ENCODE results near the gene GPBP1L1. TPM values are rescaled to one million over a fixed set of nuclear protein-coding genes. Genes with fewer than 3 reads are reported as not detected.
"Not testable (repeated sequence)": the region's sequence is repeated elsewhere in the genome, so short reads cannot be mapped to it uniquely, and the experiment has no call there.

Gene GPBP1L1
- total and polyA plus RNA-seq, 2 experiments from 2014 or later = 67.9 to 95.8 TPM

- Histone ChIP-seq H3K27me3 (no peaks in the 10 kb centered on the region), H3K4me2 (peak overlapping the region; percentile 24), H2AFZ (no peak overlapping the region), H3K36me3 (replicated peaks; ENCODE audit: insufficient read depth, low read depth) (no peaks in the 10 kb centered on the region), H3K9me3 (ENCODE audit: low read depth) (no peaks in the 10 kb centered on the region), H3K4me1 (ENCODE audit: insufficient read depth) (peaks cover 53% of the 10 kb centered on the region), H3K79me2 (peaks cover 100% of the 10 kb centered on the region), H4K20me1 (ENCODE audit: insufficient read depth, poor library complexity, severe bottlenecking) (peaks cover 99% of the 10 kb centered on the region), H3K9me2 (replicated peaks; ENCODE audit: insufficient read depth) (no peaks in the 10 kb centered on the region), H3K4me3 (no peak overlapping the region), H3K27ac (no peak overlapping the region)
- 72% methylated on average over 3 of the region's 3 CpGs for WGBS (ENCODE audit: low lambda C conversion rate, missing lambda C conversion rate)
- TF ChIP-seq EZH2phosphoT487 (IDR thresholded peaks at IDR 0.05; ENCODE audit: low read depth, severe bottlenecking, unreplicated experiment) (no peak), CTCF (IDR thresholded peaks at IDR 0.05; ENCODE audit: poor library complexity) (no peak), EZH2 (IDR thresholded peaks at IDR 0.05; ENCODE audit: borderline replicate concordance) (no peak)
- DNase-seq (ENCODE audit: low spot score) = no peak
Measured at GRCh38 chr1:45677751-45678245, 8.5 kb downstream of the GPBP1L1 start.

- Histone ChIP-seq H3K79me2 (peaks cover 100% of the 10 kb centered on the region), H3K4me1 (ENCODE audit: insufficient read depth) (peaks cover 42% of the 10 kb centered on the region), H4K20me1 (ENCODE audit: insufficient read depth, poor library complexity, severe bottlenecking) (peaks cover 100% of the 10 kb centered on the region)
- 99% methylated on average over 7 of the region's 7 CpGs for WGBS (ENCODE audit: low lambda C conversion rate, missing lambda C conversion rate)
- not testable (repeated sequence) for H3K9me3 ChIP-seq (ENCODE audit: low read depth); H3K36me3 ChIP-seq (replicated peaks; ENCODE audit: insufficient read depth, low read depth); H3K4me3 ChIP-seq; H2AFZ ChIP-seq; H3K27ac ChIP-seq; H3K4me2 ChIP-seq; H3K9me2 ChIP-seq (replicated peaks; ENCODE audit: insufficient read depth); DNase-seq (ENCODE audit: low spot score); H3K27me3 ChIP-seq
Measured at GRCh38 chr1:45676553-45676952, 9.8 kb downstream of the GPBP1L1 start.

- Histone ChIP-seq H2AFZ (no peak overlapping the region), H3K79me2 (peaks cover 100% of the 10 kb centered on the region), H4K20me1 (ENCODE audit: insufficient read depth, poor library complexity, severe bottlenecking) (peaks cover 97% of the 10 kb centered on the region), H3K9me2 (replicated peaks; ENCODE audit: insufficient read depth) (no peaks in the 10 kb centered on the region), H3K4me1 (ENCODE audit: insufficient read depth) (peaks cover 33% of the 10 kb centered on the region), H3K27ac (no peak overlapping the region), H3K27me3 (no peaks in the 10 kb centered on the region), H3K9me3 (ENCODE audit: low read depth) (no peaks in the 10 kb centered on the region), H3K36me3 (replicated peaks; ENCODE audit: insufficient read depth, low read depth) (no peaks in the 10 kb centered on the region), H3K4me3 (no peak overlapping the region), H3K4me2 (no peak overlapping the region)
- no peak for DNase-seq (ENCODE audit: low spot score)
- TF ChIP-seq CTCF (IDR thresholded peaks at IDR 0.05; ENCODE audit: poor library complexity) (no peak), EZH2 (IDR thresholded peaks at IDR 0.05; ENCODE audit: borderline replicate concordance) (no peak), EZH2phosphoT487 (IDR thresholded peaks at IDR 0.05; ENCODE audit: low read depth, severe bottlenecking, unreplicated experiment) (no peak)
- WGBS (ENCODE audit: low lambda C conversion rate, missing lambda C conversion rate) = 92% methylated on average over 5 of the region's 5 CpGs
Measured at GRCh38 chr1:45674478-45674877, 11.9 kb downstream of the GPBP1L1 start.

GRCh38 chr1:45673956-45674355 lies 12.4 kb downstream of the GPBP1L1 start:
- H3K36me3 ChIP-seq (replicated peaks; ENCODE audit: insufficient read depth, low read depth) = no peaks in the 10 kb centered on the region
- TF ChIP-seq EZH2phosphoT487 (IDR thresholded peaks at IDR 0.05; ENCODE audit: low read depth, severe bottlenecking, unreplicated experiment) (no peak), CTCF (IDR thresholded peaks at IDR 0.05; ENCODE audit: poor library complexity) (no peak), EZH2 (IDR thresholded peaks at IDR 0.05; ENCODE audit: borderline replicate concordance) (no peak)
- H3K27me3 ChIP-seq = no peaks in the 10 kb centered on the region
- 89% methylated on average over 4 of the region's 4 CpGs for WGBS (ENCODE audit: low lambda C conversion rate, missing lambda C conversion rate)
- no peak overlapping the region for H2AFZ ChIP-seq
- peaks cover 100% of the 10 kb centered on the region for H3K79me2 ChIP-seq
- H3K9me3 ChIP-seq (ENCODE audit: low read depth) = no peaks in the 10 kb centered on the region
- H3K4me2 ChIP-seq = no peak overlapping the region
- peaks cover 97% of the 10 kb centered on the region for H4K20me1 ChIP-seq (ENCODE audit: insufficient read depth, poor library complexity, severe bottlenecking)
- no peak overlapping the region for H3K27ac ChIP-seq
- no peak overlapping the region for H3K4me3 ChIP-seq
- DNase-seq (ENCODE audit: low spot score) = no peak
- peaks cover 33% of the 10 kb centered on the region for H3K4me1 ChIP-seq (ENCODE audit: insufficient read depth)
- no peaks in the 10 kb centered on the region for H3K9me2 ChIP-seq (replicated peaks; ENCODE audit: insufficient read depth)

Measured in hepatocyte (in vitro differentiated cells).